Measurements from ENCODE around the gene SLC24A4.

Gene SLC24A4

GRCh38 chr14:92465353-92466055, 142.5 kb downstream of the SLC24A4 start:
- no peaks in the 10 kb centered on the region for H3F3A ChIP-seq (ENCODE audit: low read depth)
- no peaks in the 10 kb centered on the region for H4K20me1 ChIP-seq (ENCODE audit: insufficient read depth, low read length, poor library complexity, severe bottlenecking)
- no peaks in the 10 kb centered on the region for H3K27me3 ChIP-seq (ENCODE audit: insufficient read depth, low read length, poor library complexity, severe bottlenecking)
- no peak overlapping the region for H2AFZ ChIP-seq (ENCODE audit: low read length)
- peaks cover 3% of the 10 kb centered on the region; the same call in 1 of the 2 replicates for H3K9me3 ChIP-seq (ENCODE audit: insufficient read depth, low read depth, low read length)
- peaks cover 5% of the 10 kb centered on the region for H3K4me1 ChIP-seq (ENCODE audit: insufficient read depth, low read length, poor library complexity, severe bottlenecking)
- no peak overlapping the region for H3K4me3 ChIP-seq (ENCODE audit: low read length, poor library complexity, severe bottlenecking)
- H3K36me3 ChIP-seq (ENCODE audit: insufficient read depth, low read length), result no peaks in the 10 kb centered on the region
- H3K4me2 ChIP-seq (ENCODE audit: low read depth, low read length, poor library complexity, severe bottlenecking), result no peak overlapping the region
- no peaks in the 10 kb centered on the region for H3K9me2 ChIP-seq (replicated peaks; ENCODE audit: low read depth, low read length)
- no peak for TF ChIP-seq CTCF (conservative IDR thresholded peaks at IDR 0.05; ENCODE audit: low read length)
- TF ChIP-seq EZH2phosphoT487 (IDR thresholded peaks at IDR 0.05; ENCODE audit: borderline replicate concordance), result no peak
- H3K9ac ChIP-seq (ENCODE audit: low read depth, low read length, poor library complexity, severe bottlenecking), result no peak overlapping the region
- H3K79me2 ChIP-seq (ENCODE audit: insufficient read depth, low read length), result no peaks in the 10 kb centered on the region

GRCh38 chr14:92466059-92466458, 143.1 kb downstream of the SLC24A4 start:
- Histone ChIP-seq H3F3A (ENCODE audit: low read depth) (no peaks in the 10 kb centered on the region), H3K4me1 (ENCODE audit: insufficient read depth, low read length, poor library complexity, severe bottlenecking) (peaks cover 3% of the 10 kb centered on the region), H3K9ac (ENCODE audit: low read depth, low read length, poor library complexity, severe bottlenecking) (no peak overlapping the region), H4K20me1 (ENCODE audit: insufficient read depth, low read length, poor library complexity, severe bottlenecking) (no peaks in the 10 kb centered on the region), H3K9me3 (ENCODE audit: insufficient read depth, low read depth, low read length) (peaks cover 3% of the 10 kb centered on the region; the same call in 1 of the 2 replicates), H3K79me2 (ENCODE audit: insufficient read depth, low read length) (no peaks in the 10 kb centered on the region), H3K9me2 (replicated peaks; ENCODE audit: low read depth, low read length) (no peaks in the 10 kb centered on the region), H2AFZ (ENCODE audit: low read length) (no peak overlapping the region), H3K36me3 (ENCODE audit: insufficient read depth, low read length) (no peaks in the 10 kb centered on the region), H3K27me3 (ENCODE audit: insufficient read depth, low read length, poor library complexity, severe bottlenecking) (no peaks in the 10 kb centered on the region), H3K4me3 (ENCODE audit: low read length, poor library complexity, severe bottlenecking) (no peak overlapping the region), H3K4me2 (ENCODE audit: low read depth, low read length, poor library complexity, severe bottlenecking) (no peak overlapping the region)
- TF ChIP-seq CTCF (conservative IDR thresholded peaks at IDR 0.05; ENCODE audit: low read length) (no peak), EZH2phosphoT487 (IDR thresholded peaks at IDR 0.05; ENCODE audit: borderline replicate concordance) (no peak)

GRCh38 chr14:92469515-92469914, 146.6 kb downstream of the SLC24A4 start:
- Histone ChIP-seq H3K9me2 (replicated peaks; ENCODE audit: low read depth, low read length) (no peaks in the 10 kb centered on the region), H3F3A (ENCODE audit: low read depth) (no peaks in the 10 kb centered on the region), H3K79me2 (ENCODE audit: insufficient read depth, low read length) (no peaks in the 10 kb centered on the region), H3K9me3 (ENCODE audit: insufficient read depth, low read depth, low read length) (peaks cover 3% of the 10 kb centered on the region; the same call in 1 of the 2 replicates), H3K9ac (ENCODE audit: low read depth, low read length, poor library complexity, severe bottlenecking) (no peak overlapping the region), H3K4me1 (ENCODE audit: insufficient read depth, low read length, poor library complexity, severe bottlenecking) (peaks cover 10% of the 10 kb centered on the region), H4K20me1 (ENCODE audit: insufficient read depth, low read length, poor library complexity, severe bottlenecking) (no peaks in the 10 kb centered on the region), H3K4me3 (ENCODE audit: low read length, poor library complexity, severe bottlenecking) (no peak overlapping the region), H3K4me2 (ENCODE audit: low read depth, low read length, poor library complexity, severe bottlenecking) (no peak overlapping the region), H2AFZ (ENCODE audit: low read length) (no peak overlapping the region), H3K27me3 (ENCODE audit: insufficient read depth, low read length, poor library complexity, severe bottlenecking) (no peaks in the 10 kb centered on the region), H3K36me3 (ENCODE audit: insufficient read depth, low read length) (no peaks in the 10 kb centered on the region)
- TF ChIP-seq EZH2phosphoT487 (IDR thresholded peaks at IDR 0.05; ENCODE audit: borderline replicate concordance), result no peak
- no peak for TF ChIP-seq CTCF (conservative IDR thresholded peaks at IDR 0.05; ENCODE audit: low read length)
